Heart left ventricle (tissue), 16 donors: ENCODE measurements around the gene PCDH15. TPM values are rescaled to one million over a fixed set of nuclear protein-coding genes. Genes with fewer than 3 reads are reported as not detected.

Experiments
- ATAC-seq, 4 donors: fragments of 200-7000 bp; cut with Tn5 transposase; one replicate each; pipeline ENCODE4 v1.9.1; 2020 to 2022; ENCODE audit warnings: moderate library complexity in 4 of 4, mild to moderate bottlenecking in 3 of 4, moderate number of reproducible peaks in 1 of 4
- DNase-seq, 5 donors: peaks; one replicate each; pipeline ENCODE4 v3.0.0-alpha.2; 2020
- H3K27ac ChIP-seq, 12 donors: fragments of 200-600 bp; sonication (generic) in 4 of 12; one replicate each; pipeline versions ENCODE4 v1.5.0 to v1.8.0; 2016 to 2022; ENCODE audit warnings: mild to moderate bottlenecking in 2 of 12
- H3K27me3 ChIP-seq, 9 donors: fragments of 200-600 bp; sonication (generic) in 2 of 9; one replicate each; pipeline versions ENCODE4 v1.5.1 to v1.8.0; 2016 to 2022; ENCODE audit warnings: mild to moderate bottlenecking in 3 of 9
- H3K36me3 ChIP-seq, 9 donors: fragments of 200-600 bp; sonication (generic) in 2 of 9; one replicate each; pipeline versions ENCODE4 v1.5.0 to v1.8.0; 2018 to 2022; ENCODE audit warnings: mild to moderate bottlenecking in 2 of 9
- H3K4me1 ChIP-seq, 12 donors: fragments of 200-600 bp; sonication (generic) in 4 of 12; one replicate each; pipeline versions ENCODE4 v1.5.0 to v1.8.0; 2016 to 2022; ENCODE audit warnings: mild to moderate bottlenecking in 3 of 12
- H3K4me3 ChIP-seq, 12 donors: fragments of 200-600 bp; sonication (generic) in 4 of 12; one replicate each; pipeline versions ENCODE4 v1.5.0 to v1.8.0; 2017 to 2022; ENCODE audit warnings: mild to moderate bottlenecking in 9 of 12, moderate library complexity in 4 of 12
- H3K9me3 ChIP-seq, 12 donors: fragments of 200-600 bp; sonication (generic) in 4 of 12; one replicate each; pipeline versions ENCODE4 v1.5.0 to v1.8.0; 2016 to 2022; ENCODE audit warnings: mild to moderate bottlenecking in 1 of 12
- CTCF ChIP-seq, 12 donors: fragments of 200-600 bp; sonication (generic) in 4 of 12; IDR thresholded peaks; one replicate each; pipeline versions ENCODE4 v1.5.0 to v1.8.0; 2018 to 2022; ENCODE audit warnings: antibody characterized with exemption in 12 of 12, mild to moderate bottlenecking in 5 of 12
- POLR2A ChIP-seq, 2 donors: fragments of 450-650 bp; IDR thresholded peaks; one replicate each; pipeline ENCODE4 v1.6.1; 2017; ENCODE audit warnings: antibody characterized with exemption in 2 of 2, mild to moderate bottlenecking in 2 of 2, moderate library complexity in 2 of 2
- WGBS, 4 donors: extraction: QIAGEN DNeasy Blood & Tissue Kit in 2 of 4; methylation state at CpG; one replicate each; pipeline versions ENCODE4 v1.1.5 to v1.1.7; 2013 to 2018; 5-methylcytosine and 5-hydroxymethylcytosine counted together
- intact Hi-C, 10 donors: fragments of 100-400 bp; cut with DNase I; formaldehyde crosslinking; loops; one replicate each; pipeline versions ENCODE4 v1.11.1 to v1.14.2; 2022
- polyA plus RNA-seq, 2 donors: library from polyadenylated mRNA; stranded (reverse); fragments of 200-250 nt; gene quantifications; one replicate each; pipeline ENCODE4 v1.2.3, GENCODE V29; 2013
- total RNA-seq, 9 donors: library from RNA; depleted of rRNA in 2 of 9; stranded (reverse); fragments of >200 nt in 2 of 9; fragmentation: NEBNext Ultra II Directional in 3 of 9; extraction: Animal tissue kit (Norgen Biotek cat#: 25700) in 3 of 9; gene quantifications; one replicate each; pipeline versions ENCODE4 v1.1.0 to v1.2.4, GENCODE V29; 2016 to 2023
- donor health status: ischemic (EF 13 %, LVEDD 7.1; RV severe dilation, severe dysfunction).
- donor health status: healthy with polysubstance abuse.
- donor health status: DM: no; HTN: yes; CAD: no.
- donor health status: DM: no; HTN: no; CAD: no.
- donor health status: ischemic (EF 25% LVEDD 6.9; RV normal size, moderate dysfunction).
- donor health status: ischemic (EF 25% LVEDD 5.7; RV mildly dilated, moderate dysfunction).
- donor health status: healthy.
- donor health status: DM: yes; HTN: yes; CAD: no.
- donor health status: ischemic (EF 35%, LVEDD 5.7; RV mildly dilated, moderate dysfunction).
- donor health status: nonischemic (EF 11% LVEDD 7.7; RV severe dilation, severe dysfunction).
- donor health status: DM: yes; HTN: yes; CAD: no.
- donor health status: PGD.
- donor health status: ischemic (EF 29% LVEDD 5.4; RV normal size, mild dysfunction).
- donor health status: nonischemic (EF 23%, LVEDD 6.1; RV moderate dilation, normal function).

Gene PCDH15
- total and polyA plus RNA-seq, 11 donors = 0.04 to 0.93 (median 0.13) TPM; not detected in 3

GRCh38 chr10:54496852-54497251 is 304.2 kb downstream of the PCDH15 start:
- Histone ChIP-seq H3K36me3 (no peaks in the 10 kb centered on the region), H3K9me3 (peaks cover 0 to 25% (median 0%) of the 10 kb centered on the region in 12 donors), H3K4me3 (no peak overlapping the region), H3K4me1 (no peaks in the 10 kb centered on the region), H3K27me3 (no peaks in the 10 kb centered on the region), H3K27ac (no peak overlapping the region)
- DNase-seq = no peak
- intact Hi-C loops = no loop called here
- 64 to 81% (median 68%) methylated on average over 3 of the region's 3 CpGs for WGBS, 4 donors
- no peak for ATAC-seq
- no peak for TF ChIP-seq CTCF (IDR thresholded peaks at IDR 0.05)
- no peak for TF ChIP-seq POLR2A (IDR thresholded peaks at IDR 0.05)

GRCh38 chr10:54487743-54488142 is 313.3 kb downstream of the PCDH15 start:
- DNase-seq = no peak
- Histone ChIP-seq H3K4me3 (no peak overlapping the region), H3K27me3 (no peaks in the 10 kb centered on the region), H3K9me3 (peaks cover 0 to 4% (median 0%) of the 10 kb centered on the region in 12 donors), H3K4me1 (no peaks in the 10 kb centered on the region), H3K27ac (no peak overlapping the region), H3K36me3 (no peaks in the 10 kb centered on the region)
- 67 to 74% (median 69%) methylated on average over 2 of the region's 2 CpGs for WGBS, 4 donors
- intact Hi-C loops = no loop called here
- TF ChIP-seq CTCF (IDR thresholded peaks at IDR 0.05) = no peak
- no peak for TF ChIP-seq POLR2A (IDR thresholded peaks at IDR 0.05)
- no peak for ATAC-seq

- no peaks in the 10 kb centered on the region for H3K36me3 ChIP-seq
- ATAC-seq = no peak
- intact Hi-C loops = no loop called here
Measured at GRCh38 chr10:54485971-54486370, 315.1 kb downstream of the PCDH15 start.

GRCh38 chr10:54484186-54484585 is 316.8 kb downstream of the PCDH15 start:
- no peak for ATAC-seq
- Histone ChIP-seq H3K9me3 (peaks cover 0 to 4% (median 0%) of the 10 kb centered on the region in 12 donors), H3K4me1 (no peaks in the 10 kb centered on the region), H3K36me3 (no peaks in the 10 kb centered on the region), H3K4me3 (no peak overlapping the region), H3K27me3 (no peaks in the 10 kb centered on the region), H3K27ac (no peak overlapping the region)
- DNase-seq = no peak
- TF ChIP-seq CTCF (IDR thresholded peaks at IDR 0.05) (no peak), POLR2A (IDR thresholded peaks at IDR 0.05) (no peak)
- 84 to 94% (median 88%) methylated on average over 1 of the region's 1 CpG for WGBS, 4 donors
- intact Hi-C loops = no loop called here

More at GRCh38 chr10:54485971-54486370, 315.1 kb downstream of the PCDH15 start:
- TF ChIP-seq POLR2A (IDR thresholded peaks at IDR 0.05) (no peak), CTCF (IDR thresholded peaks at IDR 0.05) (no peak)
- H3K9me3 ChIP-seq = peaks cover 0 to 4% (median 0%) of the 10 kb centered on the region in 12 donors
- no peaks in the 10 kb centered on the region for H3K4me1 ChIP-seq
- no peak overlapping the region for H3K27ac ChIP-seq
- DNase-seq = no peak
- H3K27me3 ChIP-seq = no peaks in the 10 kb centered on the region
- no peak overlapping the region for H3K4me3 ChIP-seq
- 56 to 79% (median 69%) methylated on average over 2 of the region's 2 CpGs for WGBS, 4 donors
